NCI-H345 (cell line): ENCODE results near the gene AP1S3.
A peak's percentile ranks its signal among the peaks of the same experiment; 100 is the strongest.
"Not testable (repeated sequence)": the region's sequence is repeated elsewhere in the genome, so short reads cannot be mapped to it uniquely, and the experiment has no call there.

Experiments
- DNase-seq: peaks from one replicate; lab custom pipeline; 2025; lab: John Stamatoyannopoulos, UW

AP1S3 gene

GRCh38 chr2:223800908-223801307 lies 36.5 kb downstream of the AP1S3 start:
- no peak for DNase-seq

- peak; percentile 45 for DNase-seq
Observed at GRCh38 chr2:223797811-223798721, 39.3 kb downstream of the AP1S3 start.

- DNase-seq: no peak
Observed at GRCh38 chr2:223797037-223797436, 40.3 kb downstream of the AP1S3 start.

GRCh38 chr2:223789423-223789822 lies 48.0 kb downstream of the AP1S3 start:
- DNase-seq: no peak

- no peak for DNase-seq
Observed at GRCh38 chr2:223788826-223789225, 48.6 kb downstream of the AP1S3 start.

- DNase-seq: not testable (repeated sequence)
Observed at GRCh38 chr2:223788106-223788505, 49.3 kb downstream of the AP1S3 start.

GRCh38 chr2:223787358-223787757 lies 50.0 kb downstream of the AP1S3 start:
- DNase-seq: no peak

GRCh38 chr2:223786943-223787342 lies 50.4 kb downstream of the AP1S3 start:
- no peak for DNase-seq

GRCh38 chr2:223786236-223786635 lies 51.1 kb downstream of the AP1S3 start:
- no peak for DNase-seq

- no peak for DNase-seq
Observed at GRCh38 chr2:223784221-223784772, 53.1 kb downstream of the AP1S3 start.

GRCh38 chr2:223782629-223783028 lies 54.8 kb downstream of the AP1S3 start:
- no peak for DNase-seq

GRCh38 chr2:223781560-223781959 lies 55.8 kb downstream of the AP1S3 start:
- DNase-seq: no peak

- DNase-seq: no peak
Observed at GRCh38 chr2:223779877-223780276, 57.5 kb downstream of the AP1S3 start.

- DNase-seq: no peak
Observed at GRCh38 chr2:223774193-223774592, 63.2 kb downstream of the AP1S3 start.

- no peak for DNase-seq
Observed at GRCh38 chr2:223772363-223772762, 65.0 kb downstream of the AP1S3 start.

GRCh38 chr2:223771475-223771874 lies 65.9 kb downstream of the AP1S3 start:
- no peak for DNase-seq

- DNase-seq: no peak
Observed at GRCh38 chr2:223768179-223768578, 69.2 kb downstream of the AP1S3 start.

GRCh38 chr2:223767341-223767740 lies 70.0 kb downstream of the AP1S3 start:
- DNase-seq: no peak

GRCh38 chr2:223765221-223765785 lies 72.1 kb downstream of the AP1S3 start:
- DNase-seq: no peak

- DNase-seq: no peak
Observed at GRCh38 chr2:223764796-223765195, 72.6 kb downstream of the AP1S3 start.

- no peak for DNase-seq
Observed at GRCh38 chr2:223762853-223763252, 74.5 kb downstream of the AP1S3 start.

- DNase-seq: not testable (repeated sequence)
Observed at GRCh38 chr2:223761746-223762145, 75.6 kb downstream of the AP1S3 start.

GRCh38 chr2:223760838-223761502 lies 76.4 kb downstream of the AP1S3 start:
- no peak for DNase-seq
